GM21737 (cell line): Measurements from ENCODE around the gene HDAC4.
"Not testable (repeated sequence)": the region's sequence is repeated elsewhere in the genome, so short reads cannot be mapped to it uniquely, and the experiment has no call there.

ENCODE experiments used
- ATAC-seq: cut with Tn5 transposase; IDR thresholded peaks from one replicate; pipeline ENCODE4 v1.9.1; 2021; ENCODE audit warnings: mild to moderate bottlenecking, moderate library complexity; ENCODE audit not compliant: unreplicated experiment

Gene HDAC4

DNA sequence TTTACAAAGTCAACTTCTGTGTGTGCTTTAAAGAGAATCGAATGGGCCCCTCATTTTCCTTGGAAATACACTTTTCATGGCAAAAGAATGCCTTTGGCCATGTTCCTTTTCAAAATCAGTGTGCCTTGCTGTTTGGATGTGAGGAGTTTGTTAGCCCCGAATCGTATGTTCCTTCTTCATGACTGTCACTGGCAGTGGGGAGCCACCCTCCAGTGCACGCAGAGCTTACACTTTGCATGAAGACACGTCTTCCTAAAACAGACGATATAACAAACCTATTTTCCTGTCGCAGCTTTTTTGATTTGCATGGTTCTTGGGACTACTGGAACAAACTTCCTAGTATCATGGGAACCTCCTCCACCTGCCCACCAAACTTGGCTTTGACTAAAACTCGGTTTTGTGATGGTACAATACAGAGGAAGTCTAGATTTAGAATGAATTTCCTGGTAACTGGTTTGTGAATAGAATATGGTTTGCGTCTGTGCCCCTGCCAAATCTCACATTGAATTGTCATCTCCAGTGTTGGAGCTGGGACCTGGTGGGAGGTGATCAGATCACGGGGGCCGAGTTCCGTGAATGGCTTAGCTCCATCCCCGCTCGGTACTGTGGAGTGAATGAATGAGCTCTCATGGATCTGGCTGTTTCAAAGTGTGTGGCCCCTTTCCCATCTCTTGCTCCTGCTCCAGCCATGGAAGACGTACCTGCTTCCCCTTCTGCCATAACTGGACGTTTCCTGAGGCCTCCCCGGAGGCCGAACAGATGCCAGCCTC is 358.1 kb downstream of the HDAC4 start:
- ATAC-seq = no peak

DNA sequence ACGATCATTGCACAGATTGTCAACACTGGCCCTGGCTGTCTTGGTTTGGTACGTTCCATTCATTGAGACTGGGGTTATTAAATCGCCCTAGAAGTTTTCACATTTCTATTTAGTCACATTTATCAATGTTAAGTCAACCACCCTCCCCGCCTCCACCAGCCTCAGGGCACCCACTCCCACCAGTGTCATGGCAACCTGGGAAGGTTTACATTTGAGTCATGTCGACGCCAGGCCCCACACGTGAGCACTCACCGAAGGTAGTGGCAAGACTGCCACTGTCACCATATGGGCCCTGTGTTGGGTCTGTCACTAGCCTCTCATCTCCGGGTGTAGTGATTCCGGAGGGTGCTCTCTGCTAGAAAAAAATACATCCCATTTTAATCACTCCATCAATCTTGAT is 358.8 kb downstream of the HDAC4 start:
- ATAC-seq = no peak

DNA sequence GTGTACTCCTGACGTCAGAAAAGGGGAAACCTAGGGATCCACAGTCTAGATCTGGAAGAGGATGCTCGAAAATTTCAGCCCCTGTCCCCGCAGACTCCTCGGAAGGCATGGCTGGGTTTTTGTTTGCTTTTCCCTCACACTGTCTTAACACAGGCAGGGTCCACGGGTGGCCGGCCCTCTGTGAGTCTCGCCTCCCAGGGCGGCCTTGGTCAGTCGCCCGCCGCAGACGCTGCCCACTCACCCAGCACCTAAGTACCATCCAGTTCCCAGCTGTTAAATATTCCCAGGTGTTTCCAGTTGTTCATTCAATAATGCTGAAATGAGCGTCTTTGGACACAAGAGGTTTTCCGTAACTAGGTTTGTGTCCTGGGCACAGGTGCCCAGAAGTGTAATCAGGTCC is 359.8 kb downstream of the HDAC4 start:
- ATAC-seq = no peak

DNA sequence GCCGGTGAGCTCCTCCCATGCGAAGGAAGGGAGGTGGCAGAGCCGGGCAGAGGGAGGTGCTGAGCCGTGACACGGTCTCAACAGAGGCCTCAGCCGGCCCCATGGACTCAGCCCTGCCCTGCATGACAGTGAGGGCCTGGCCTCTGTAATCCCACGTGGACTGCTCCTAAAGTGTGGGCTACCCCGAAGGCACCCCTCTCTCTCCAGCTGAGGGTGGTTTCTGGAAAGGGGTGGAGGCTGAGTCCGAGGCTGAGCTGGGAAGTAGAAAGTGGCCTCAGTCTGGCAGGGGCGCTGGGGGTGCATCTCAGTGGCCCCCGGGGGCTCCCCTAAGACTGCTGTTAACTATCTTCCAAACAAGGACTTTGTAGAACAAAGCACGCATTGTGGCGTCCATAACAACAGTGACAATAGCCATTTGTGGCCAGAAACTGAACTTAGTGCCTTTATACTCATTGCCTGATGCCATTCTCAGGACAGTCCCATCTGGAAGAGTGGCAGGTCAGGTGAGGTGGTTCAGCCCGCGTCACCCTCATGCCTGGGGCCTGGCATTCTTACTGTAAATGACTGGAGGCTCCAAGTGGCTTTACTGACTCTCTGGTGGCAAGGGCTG is 360.6 kb downstream of the HDAC4 start:
- ATAC-seq = no peak

DNA sequence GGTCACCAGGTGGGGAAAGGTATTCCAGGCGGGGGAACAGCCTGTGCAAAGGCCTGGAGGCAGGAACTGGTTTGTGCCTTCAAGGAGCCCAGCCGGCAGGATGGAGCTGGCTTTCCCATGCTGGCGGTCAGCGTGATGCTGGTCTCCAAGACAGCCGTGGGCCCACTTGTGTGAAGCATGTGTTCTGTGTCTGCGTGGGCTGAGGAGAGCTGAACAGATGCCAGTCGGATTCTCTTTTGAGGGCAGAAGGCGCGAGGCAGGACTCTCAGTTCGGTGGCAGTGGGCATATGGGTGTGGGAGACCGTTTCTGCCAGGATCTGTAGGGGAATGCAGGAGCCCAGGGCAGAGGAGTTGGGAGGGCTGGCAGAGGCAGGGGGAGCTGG is 361.4 kb downstream of the HDAC4 start:
- ATAC-seq = no peak

DNA sequence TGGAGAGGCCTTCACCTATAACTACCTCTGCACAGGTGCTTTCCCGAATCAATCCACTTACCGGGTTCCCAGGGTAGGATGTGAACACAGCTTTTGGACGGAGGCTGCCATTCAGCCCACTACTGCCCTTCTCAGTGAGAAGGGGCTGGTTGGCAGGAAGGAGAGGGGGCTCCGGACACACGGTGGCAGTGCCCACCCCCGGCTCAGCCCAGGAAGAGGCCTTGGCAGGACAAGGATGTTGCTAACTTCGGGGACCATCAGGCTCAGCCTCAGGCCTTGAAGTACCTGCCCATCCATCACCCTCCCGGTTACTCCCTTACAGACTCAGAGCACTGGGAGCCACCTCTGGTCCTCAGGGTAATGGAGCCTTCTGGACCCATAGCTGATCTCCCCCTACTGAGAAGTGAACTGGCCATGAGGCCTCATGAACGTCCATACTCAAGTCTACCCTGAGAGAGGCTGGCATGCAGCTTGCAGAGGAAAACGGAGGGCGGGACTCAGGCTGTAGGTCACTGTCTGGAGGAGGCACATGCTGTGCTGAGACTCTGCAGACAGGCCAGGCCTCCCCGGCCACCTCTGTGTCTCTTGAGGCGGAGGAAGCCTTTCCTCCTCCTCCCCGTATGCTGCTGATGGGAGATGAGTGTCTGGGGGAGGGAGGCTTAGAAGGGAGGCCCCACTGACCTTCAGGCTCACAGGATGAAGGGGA is 361.9 kb downstream of the HDAC4 start:
- ATAC-seq = no peak

DNA sequence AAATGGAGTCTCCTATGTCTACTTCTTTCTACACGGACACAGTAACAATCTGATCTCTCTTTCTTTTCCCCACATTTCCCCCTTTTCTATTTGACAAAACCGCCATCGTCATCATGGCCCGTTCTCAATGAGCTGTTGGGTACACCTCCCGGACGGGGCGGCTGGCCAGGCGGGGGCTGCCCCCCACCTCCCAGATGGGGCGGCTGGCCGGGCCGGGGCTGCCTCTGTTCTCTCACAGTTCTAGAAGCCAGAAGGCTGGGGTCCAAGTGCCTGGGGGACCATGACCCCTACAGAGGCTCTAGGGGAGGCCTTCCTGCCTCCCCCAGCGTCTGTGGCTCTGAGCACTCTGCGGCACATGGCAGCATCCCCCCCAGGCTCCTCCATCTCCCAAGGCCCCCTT is 362.5 kb downstream of the HDAC4 start:
- not testable (repeated sequence) for ATAC-seq

DNA sequence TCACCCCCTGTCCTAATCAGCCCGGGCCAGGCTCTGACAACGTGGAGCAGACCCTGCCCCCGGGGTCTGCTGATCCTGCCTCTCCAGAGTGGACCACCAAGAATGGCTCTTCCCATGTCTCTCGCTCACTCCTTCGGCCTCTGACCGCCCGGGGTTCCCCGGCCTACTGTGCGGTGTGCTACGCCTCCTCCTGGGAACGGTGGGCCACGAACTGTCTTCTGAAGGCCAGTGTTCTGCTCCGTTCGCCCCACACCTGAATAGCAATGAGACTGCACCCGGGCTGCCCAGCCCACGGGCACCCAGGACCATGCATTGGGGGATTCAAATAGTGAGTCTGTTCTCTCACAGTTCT is 363.3 kb downstream of the HDAC4 start:
- ATAC-seq = no peak

DNA sequence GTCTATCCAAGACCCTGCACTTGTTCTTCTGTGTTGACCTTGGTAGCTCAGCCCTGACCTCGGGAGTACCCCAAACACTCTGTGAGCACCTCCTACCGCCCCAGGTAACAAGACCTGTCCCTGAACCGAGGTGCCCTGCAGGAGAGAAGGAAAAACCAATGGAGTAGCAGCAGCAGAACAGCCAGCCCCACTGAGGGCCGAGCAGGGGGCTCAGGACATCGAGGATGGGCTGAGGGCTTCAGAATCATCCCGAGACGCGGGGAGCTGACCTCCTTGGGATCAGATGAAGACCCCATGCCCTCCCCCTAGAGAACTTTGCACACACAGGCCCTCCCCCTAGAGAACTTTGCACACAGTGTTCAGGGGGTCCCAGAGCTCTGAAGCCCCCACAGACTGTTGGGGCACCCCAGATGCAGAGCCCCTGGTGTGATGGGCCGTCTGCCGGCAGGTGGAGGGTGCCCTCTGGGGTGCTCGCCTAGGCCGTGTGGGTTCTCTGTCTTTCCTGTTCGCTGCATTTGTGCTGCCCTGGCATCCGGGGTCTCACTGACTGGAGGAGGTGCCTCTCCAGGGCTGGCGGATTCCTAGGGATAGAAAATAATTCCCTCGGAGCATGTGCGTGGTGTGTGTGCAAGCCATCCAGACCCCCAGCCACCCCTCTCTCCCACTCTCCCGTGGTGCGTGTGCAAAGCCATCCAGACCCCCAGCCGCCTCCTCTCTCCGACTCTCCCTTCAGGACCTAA is 363.8 kb downstream of the HDAC4 start:
- ATAC-seq = no peak

DNA sequence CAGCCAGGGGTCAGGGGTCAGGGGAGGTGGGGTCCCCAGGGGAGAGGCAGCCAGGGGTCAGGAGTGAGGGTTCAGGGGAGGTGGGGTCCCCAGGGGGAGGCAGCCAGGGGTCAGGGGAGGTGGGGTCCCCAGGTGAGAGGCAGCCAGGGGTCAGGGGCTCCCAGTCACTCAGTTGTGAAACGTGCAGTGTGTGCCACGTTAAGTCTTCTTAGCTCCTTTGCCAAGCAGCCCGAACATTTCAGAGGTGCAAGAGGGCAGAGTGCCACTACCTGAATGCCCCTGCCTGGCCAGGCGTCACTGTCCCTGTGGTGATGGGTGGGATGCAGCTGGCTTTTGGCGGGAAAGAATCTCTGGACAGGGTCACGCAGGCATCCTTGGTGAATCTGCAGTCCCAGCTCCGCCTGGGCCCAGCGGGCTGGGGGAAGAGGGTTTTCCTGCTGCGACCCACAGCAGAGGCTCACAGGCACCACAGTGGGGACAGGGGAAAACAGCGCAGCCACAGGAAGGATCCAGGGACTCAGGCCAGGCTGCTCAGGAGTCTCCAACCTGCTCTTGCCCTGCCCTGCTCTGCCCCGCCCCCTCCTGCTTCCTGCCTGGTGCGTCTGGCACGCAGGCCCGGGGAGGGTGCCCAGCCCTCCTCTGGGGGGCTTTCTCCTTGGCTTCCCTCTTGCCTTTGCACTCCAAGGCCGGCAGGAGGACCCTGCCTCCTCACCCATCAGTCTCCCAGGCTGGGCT is 364.7 kb downstream of the HDAC4 start:
- no peak for ATAC-seq

DNA sequence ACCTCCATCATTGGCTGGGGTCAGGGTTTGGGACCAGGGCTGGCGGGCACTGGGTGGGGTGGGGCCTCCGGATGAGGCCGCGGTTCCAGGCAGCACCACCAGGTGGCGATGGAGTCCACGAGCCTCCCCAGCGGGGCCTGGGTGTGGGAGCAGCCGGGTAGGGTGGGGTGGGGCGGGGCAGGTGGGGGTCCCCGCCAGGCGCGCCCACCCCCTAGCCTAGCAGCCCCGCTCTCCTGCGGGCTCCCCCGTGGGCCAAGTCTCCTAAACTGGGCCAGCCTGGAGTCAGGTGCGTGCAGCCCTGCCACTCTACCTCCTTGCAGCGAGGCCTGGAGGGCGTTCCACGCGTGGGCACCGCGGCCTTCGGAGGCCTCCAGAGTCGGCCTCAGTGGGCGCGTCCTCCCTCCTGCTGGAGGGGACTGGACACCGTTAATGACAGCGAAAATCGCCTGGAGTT is 365.4 kb downstream of the HDAC4 start:
- no peak for ATAC-seq

DNA sequence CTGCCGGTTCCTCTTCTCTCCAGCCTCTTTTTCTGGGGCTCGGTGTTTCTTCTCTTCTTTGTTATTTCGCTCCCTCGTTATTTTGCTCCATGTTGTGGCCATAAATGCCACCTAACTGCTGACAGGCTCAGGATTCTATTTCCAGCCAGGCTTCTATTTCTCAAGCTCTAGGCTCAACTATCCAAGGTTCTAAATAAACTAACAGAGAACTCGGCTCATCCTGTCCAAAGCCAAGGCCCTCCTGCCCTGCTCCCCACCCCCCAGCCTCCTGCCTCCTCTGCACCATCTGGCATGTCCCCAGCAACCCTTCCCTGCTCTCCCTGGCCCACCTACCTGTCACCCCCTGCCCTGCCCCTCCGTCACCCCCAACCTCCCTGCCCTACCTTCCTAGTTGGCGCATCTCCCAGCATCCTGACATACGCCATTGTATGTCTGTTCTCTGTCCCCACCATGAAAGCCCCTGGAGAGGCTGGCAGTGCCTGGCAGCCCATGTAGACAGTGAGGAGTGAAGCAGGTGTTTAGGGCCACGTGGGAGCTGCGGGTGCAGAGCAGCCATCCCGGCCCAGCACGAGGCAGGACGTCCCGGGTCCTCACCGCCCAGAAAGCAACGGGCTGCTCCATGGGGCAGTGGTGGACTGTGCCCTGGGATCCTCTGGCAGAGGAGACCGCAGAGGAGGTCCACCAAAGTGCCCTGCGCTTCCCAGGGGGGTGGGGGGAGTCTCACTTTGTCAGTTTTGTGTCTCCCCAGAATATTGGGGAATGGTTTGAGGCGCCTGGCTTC is 366.1 kb downstream of the HDAC4 start:
- no peak for ATAC-seq

DNA sequence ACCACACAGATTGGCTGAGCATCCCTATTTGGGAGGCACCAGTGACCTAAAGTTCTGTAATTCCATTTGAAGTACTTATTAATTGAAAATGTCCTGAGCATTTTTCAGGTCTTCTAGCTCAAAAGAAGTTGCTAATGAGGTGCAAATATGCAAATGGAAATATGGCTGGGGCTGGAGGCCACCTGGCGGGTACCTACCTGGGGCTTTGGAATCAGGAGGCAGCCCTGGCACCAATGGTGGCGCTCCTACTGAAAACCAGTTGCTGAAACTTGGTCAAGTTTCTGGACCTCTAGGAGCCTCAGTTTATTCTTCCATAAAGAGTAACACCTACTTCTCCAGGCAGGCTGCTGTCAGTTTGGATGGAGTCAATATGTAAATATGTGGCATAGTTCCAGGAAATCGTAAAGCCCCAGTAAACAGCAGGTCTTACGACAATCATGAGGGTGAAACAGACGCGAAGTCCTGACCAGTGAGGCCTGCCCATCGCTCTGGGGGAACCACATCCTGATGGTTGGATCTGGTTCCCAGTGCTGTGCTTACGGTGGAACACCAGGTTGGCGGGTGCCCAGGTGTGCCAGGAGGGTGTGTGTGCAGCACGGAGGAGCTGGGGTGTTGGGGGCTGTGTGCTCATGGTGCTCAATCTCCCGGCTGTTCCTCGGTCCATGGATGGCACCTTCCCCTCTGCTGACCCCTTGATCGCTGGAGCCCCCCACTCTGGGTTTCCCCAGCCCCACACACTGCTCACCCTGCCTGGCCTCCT is 366.8 kb downstream of the HDAC4 start:
- no peak for ATAC-seq

DNA sequence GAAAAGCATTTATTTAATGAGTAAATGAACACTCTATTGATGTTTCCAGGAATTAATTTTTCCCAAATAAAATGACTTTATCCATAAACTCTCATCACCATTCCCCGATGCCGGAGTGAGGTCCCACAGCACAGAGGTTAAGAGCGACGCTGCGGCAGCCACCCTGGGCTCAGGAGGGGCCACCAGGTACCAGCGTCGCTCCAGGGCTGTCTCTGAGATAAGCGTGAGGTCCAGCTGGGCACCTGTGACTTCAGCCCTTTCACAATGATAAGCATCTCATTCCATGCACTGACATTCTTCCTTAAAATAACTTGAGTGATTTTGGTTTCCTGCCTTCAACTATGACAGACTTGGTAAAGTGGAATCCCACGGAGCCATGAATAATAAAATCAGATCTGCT is 370.9 kb downstream of the HDAC4 start:
- no peak for ATAC-seq

DNA sequence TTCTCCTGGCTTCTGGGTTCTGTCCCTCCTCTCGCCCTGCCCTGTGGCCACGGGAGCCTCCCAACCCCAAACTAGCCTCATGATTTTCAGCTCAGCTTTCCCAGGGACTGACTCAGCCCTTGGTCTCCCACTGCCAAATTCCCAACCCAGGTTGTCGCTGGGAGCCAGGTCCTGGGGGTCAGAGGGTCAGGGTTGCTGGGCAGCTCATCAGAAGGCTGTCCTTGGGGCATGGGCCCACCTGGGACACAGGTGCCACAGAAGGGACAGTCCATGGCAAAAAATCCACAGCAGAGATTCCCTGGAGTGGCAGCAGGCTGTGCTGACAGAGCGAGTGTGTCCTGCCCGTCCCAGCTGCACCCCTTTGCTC is 372.6 kb downstream of the HDAC4 start:
- no peak for ATAC-seq

DNA sequence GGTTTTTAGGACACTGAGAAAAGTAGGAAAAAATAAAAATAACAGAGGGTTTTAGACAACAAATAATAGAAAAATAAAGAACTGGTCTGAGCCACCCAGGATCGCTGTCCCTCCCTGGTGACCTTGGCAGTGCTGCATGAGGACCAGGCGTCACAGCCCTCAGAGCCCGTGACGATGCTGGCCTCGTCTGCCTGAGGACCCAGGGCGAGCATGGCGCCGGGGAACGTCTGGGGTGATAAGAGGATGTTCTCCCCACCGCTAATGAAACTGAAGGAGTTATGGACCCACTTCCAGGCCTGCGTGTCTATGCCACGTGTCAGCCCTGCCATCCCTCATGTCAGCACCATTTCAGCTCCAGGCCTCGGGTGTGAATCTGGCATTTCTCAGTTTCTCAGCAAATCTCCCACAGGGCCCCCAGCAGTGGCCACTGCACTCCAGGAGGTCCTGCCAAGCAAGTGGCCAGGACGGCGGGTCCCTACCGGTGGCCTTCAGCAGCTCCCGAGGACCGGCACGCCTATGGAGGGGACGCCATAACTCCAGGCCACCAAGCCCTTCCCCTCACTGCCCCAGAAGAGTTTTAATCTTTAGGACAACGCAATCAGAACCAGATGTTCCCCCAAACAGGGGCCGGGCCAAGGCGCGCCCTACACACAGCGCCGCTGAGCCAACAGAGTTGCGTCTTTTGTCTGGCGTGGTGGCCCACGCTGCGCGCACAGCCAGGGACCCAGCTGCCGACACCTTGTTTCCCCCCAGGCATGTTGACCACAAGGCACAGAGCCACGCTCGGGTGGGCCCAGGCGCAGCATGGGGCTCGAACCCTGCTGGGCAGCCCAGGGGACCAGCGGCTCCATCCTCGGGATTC is 373.2 kb downstream of the HDAC4 start:
- ATAC-seq = no peak

DNA sequence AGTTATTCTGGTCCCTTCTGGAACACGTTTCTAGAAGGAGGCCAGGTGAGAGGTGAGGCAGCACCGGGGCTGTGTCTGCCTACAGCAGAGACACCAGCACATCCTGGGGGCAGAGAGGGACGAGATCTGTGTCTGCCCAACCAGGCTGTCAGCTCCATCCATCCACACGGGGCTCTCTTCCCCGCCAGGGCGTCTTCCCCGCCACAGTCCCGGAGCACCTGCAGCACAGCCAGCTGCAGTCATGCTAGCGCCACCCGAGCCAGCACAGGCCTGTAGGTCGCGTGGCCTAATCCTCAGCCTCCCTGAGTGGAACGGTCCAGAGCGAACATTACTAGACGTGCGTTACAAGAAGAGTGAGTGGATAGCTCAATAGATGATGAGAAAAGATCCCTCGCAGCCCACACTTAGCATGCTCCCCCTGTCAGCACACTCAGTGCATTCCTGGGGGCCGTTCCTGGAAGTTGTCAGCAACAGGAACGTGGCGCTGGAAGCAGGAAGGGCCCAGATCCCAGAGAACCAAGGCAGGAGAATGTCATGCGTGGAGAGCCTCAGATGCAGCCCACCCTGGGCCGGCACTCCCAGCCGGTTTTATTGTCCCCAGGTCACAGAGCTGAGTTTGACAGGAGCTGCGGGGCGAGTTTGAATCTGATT is 374.0 kb downstream of the HDAC4 start:
- no peak for ATAC-seq

DNA sequence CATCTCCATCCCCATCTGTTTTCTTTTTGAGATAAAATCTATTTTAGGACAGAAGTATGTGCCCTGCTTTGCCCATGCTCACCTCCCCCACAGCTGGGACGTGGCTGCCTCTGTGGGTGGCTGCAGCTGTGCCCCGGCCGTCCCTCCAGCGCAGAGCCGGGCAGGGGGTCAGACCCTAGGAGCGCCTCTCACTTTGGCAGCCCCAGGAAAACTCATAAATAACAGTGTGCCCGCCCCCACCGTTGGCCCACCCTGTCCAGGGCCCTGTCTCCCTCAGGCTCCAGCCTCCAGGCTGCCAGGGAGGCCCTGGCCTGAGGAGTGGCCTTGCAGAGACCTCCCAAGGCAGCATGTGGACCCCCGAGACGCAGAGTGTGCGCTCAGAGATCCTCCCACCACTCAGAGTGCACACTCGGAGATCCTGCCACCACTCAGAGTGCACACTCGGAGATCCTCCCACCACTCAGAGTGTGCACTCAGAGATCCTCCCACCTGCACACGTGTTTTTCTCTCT is 374.8 kb downstream of the HDAC4 start:
- no peak for ATAC-seq
